Measurements from ENCODE around the gene PLPP2. TPM values are rescaled to one million over a fixed set of nuclear protein-coding genes. Genes with fewer than 3 reads are reported as not detected.

Gene PLPP2
- polyA plus RNA-seq, 1 donor (not counting 4 experiments of a cell fraction or from before 2014, with no cell fraction given), result 13.6 TPM

DNA sequence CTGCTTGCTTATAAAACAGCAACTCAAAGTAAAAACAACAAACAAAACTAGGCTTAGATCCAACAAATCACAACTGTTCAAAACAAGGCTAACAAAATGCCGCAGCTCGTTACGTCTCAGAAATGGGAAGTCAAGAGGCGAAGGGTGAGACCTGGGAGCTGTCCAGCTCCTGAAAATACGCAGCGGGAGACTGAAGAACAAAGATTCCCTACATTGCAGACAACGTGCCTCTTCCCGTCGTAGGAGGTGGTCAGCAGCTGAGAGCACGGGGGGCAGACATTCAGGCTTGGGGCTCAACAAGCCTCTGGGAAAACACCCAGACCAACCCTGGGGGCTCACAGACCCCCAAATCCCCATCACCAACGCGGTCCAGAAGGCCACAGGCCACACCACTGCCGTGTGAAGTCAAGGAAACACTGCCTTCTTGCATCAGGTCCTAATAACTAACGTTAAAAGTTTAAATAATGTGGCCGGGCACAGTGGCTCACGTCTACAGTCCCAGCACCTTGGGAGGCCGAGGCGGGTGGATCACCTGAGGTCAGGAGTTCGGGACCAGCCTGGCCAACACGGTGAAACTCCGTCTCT, 13.5 kb downstream of the PLPP2 start:
- TF ChIP-seq, protein P1, sequence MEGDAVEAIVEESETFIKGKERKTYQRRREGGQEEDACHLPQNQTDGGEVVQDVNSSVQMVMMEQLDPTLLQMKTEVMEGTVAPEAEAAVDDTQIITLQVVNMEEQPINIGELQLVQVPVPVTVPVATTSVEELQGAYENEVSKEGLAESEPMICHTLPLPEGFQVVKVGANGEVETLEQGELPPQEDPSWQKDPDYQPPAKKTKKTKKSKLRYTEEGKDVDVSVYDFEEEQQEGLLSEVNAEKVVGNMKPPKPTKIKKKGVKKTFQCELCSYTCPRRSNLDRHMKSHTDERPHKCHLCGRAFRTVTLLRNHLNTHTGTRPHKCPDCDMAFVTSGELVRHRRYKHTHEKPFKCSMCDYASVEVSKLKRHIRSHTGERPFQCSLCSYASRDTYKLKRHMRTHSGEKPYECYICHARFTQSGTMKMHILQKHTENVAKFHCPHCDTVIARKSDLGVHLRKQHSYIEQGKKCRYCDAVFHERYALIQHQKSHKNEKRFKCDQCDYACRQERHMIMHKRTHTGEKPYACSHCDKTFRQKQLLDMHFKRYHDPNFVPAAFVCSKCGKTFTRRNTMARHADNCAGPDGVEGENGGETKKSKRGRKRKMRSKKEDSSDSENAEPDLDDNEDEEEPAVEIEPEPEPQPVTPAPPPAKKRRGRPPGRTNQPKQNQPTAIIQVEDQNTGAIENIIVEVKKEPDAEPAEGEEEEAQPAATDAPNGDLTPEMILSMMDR (optimal IDR thresholded peaks at IDR 0.05 in 1 of 3, IDR thresholded peaks at IDR 0.05 in 1 of 3, conservative IDR thresholded peaks at IDR 0.05 in 1 of 3; ENCODE audit: extremely low read depth in 1 of 3, insufficient read depth in 2 of 3, low read length in 3 of 3), result no peak
- no peak for TF ChIP-seq EZH2 (IDR thresholded peaks at IDR 0.05; ENCODE audit: low read length)
- no peak for FAIRE-seq
- H4K20me1 ChIP-seq (ENCODE audit: control insufficient read depth, extremely low read depth, insufficient read depth, low read length), result no peaks in the 10 kb centered on the region

DNA sequence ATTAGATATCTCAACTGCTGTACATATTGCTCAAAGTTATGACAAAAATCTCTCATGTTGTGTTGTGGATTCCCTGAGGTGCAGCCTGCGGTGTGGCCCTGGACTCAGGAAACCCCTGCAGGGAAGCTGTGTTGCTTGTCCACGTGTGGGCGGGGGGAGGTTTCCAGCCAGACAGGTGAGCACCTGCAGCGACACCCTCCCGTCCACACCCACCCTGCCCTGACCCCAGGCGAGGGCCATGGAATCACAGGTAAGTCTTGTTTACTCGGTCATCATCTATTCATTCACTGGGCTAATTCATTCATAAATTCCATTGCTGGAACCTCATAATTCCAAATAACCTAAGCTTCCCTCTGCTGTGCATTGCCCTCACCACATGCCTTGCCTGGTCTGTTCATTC, 14.1 kb downstream of the PLPP2 start:
- H3K27ac ChIP-seq (ENCODE audit: control insufficient read depth, insufficient read depth, low read length), result no peak overlapping the region
- H3K4me2 ChIP-seq (ENCODE audit: control insufficient read depth, extremely low read depth, insufficient read depth, low read depth, low read length), result no peak overlapping the region
- H3K27me3 ChIP-seq (ENCODE audit: control insufficient read depth, extremely low read depth, insufficient read depth, low read length), result no peaks in the 10 kb centered on the region
- H3K79me2 ChIP-seq (ENCODE audit: control insufficient read depth, insufficient read depth, low read length), result no peaks in the 10 kb centered on the region
- H3K4me3 ChIP-seq (ENCODE audit: control insufficient read depth in 2 of 3, extremely low read depth in 1 of 3, insufficient read depth in 2 of 3, low read depth in 1 of 3, low read length in 3 of 3), result no peak overlapping the region
- H3K4me1 ChIP-seq (ENCODE audit: control insufficient read depth, extremely low read depth, insufficient read depth, low read length), result no peaks in the 10 kb centered on the region
- no peaks in the 10 kb centered on the region for H4K20me1 ChIP-seq (ENCODE audit: control insufficient read depth, extremely low read depth, insufficient read depth, low read length)
- no peak for FAIRE-seq
- H3K9ac ChIP-seq (ENCODE audit: control insufficient read depth, extremely low read depth, insufficient read depth, low read length), result no peak overlapping the region
- dilution Hi-C loops (cut with MboI; ENCODE audit: extremely low pct_ligation_motif_present, low sequenced_read_pairs), result no loop called here
- H3K9me1 ChIP-seq (ENCODE audit: control insufficient read depth, extremely low read depth, insufficient read depth, low read length), result no peaks in the 10 kb centered on the region
- no peak for DNase-seq (ENCODE audit: low read depth, low spot score)
- H3K9me3 ChIP-seq (ENCODE audit: control insufficient read depth, low read depth, low read length), result no peaks in the 10 kb centered on the region
- TF ChIP-seq EZH2 (IDR thresholded peaks at IDR 0.05; ENCODE audit: low read length), result no peak
- TF ChIP-seq, protein P1 (optimal IDR thresholded peaks at IDR 0.05 in 1 of 3, IDR thresholded peaks at IDR 0.05 in 1 of 3, conservative IDR thresholded peaks at IDR 0.05 in 1 of 3; ENCODE audit: extremely low read depth in 1 of 3, insufficient read depth in 2 of 3, low read length in 3 of 3), result no peak
- no peaks in the 10 kb centered on the region for H3K36me3 ChIP-seq (ENCODE audit: control insufficient read depth in 2 of 2, extremely low read depth in 1 of 2, insufficient read depth in 2 of 2, low read length in 2 of 2)
- H2AFZ ChIP-seq (ENCODE audit: control insufficient read depth, low read length), result no peak overlapping the region

More for the DNA sequence above, 13.5 kb downstream of the PLPP2 start:
- H3K9me3 ChIP-seq (ENCODE audit: control insufficient read depth, low read depth, low read length), result no peaks in the 10 kb centered on the region
- H3K79me2 ChIP-seq (ENCODE audit: control insufficient read depth, insufficient read depth, low read length), result no peaks in the 10 kb centered on the region
- no peaks in the 10 kb centered on the region for H3K4me1 ChIP-seq (ENCODE audit: control insufficient read depth, extremely low read depth, insufficient read depth, low read length)
- H3K9ac ChIP-seq (ENCODE audit: control insufficient read depth, extremely low read depth, insufficient read depth, low read length), result no peak overlapping the region
- no peak overlapping the region for H2AFZ ChIP-seq (ENCODE audit: control insufficient read depth, low read length)
- H3K27ac ChIP-seq (ENCODE audit: control insufficient read depth, insufficient read depth, low read length), result no peak overlapping the region
- no peak overlapping the region for H3K4me2 ChIP-seq (ENCODE audit: control insufficient read depth, extremely low read depth, insufficient read depth, low read depth, low read length)
- DNase-seq (ENCODE audit: low read depth, low spot score), result no peak
- no peak overlapping the region for H3K4me3 ChIP-seq (ENCODE audit: control insufficient read depth in 2 of 3, extremely low read depth in 1 of 3, insufficient read depth in 2 of 3, low read depth in 1 of 3, low read length in 3 of 3)
- H3K9me1 ChIP-seq (ENCODE audit: control insufficient read depth, extremely low read depth, insufficient read depth, low read length), result no peaks in the 10 kb centered on the region
- dilution Hi-C loops (cut with MboI; ENCODE audit: extremely low pct_ligation_motif_present, low sequenced_read_pairs), result no loop called here
- no peaks in the 10 kb centered on the region for H3K27me3 ChIP-seq (ENCODE audit: control insufficient read depth, extremely low read depth, insufficient read depth, low read length)
- H3K36me3 ChIP-seq (ENCODE audit: control insufficient read depth in 2 of 2, extremely low read depth in 1 of 2, insufficient read depth in 2 of 2, low read length in 2 of 2), result peaks cover 0 to 2% of the 10 kb centered on the region in 2 experiments
